GM18507 (cell line): ENCODE measurements around the gene IKZF4.
"Not testable (repeated sequence)": the region's sequence is repeated elsewhere in the genome, so short reads cannot be mapped to it uniquely, and the experiment has no call there.

Source experiments
- DNase-seq: peaks from one replicate; pipeline ENCODE4 v3.0.0; 2011; ENCODE audit warnings: low read depth; ENCODE audit not compliant: insufficient read length; ENCODE audit errors: extremely low spot score
- FAIRE-seq: peaks from 2 replicates; lab custom pipeline; 2011; peaks lifted over from hg19 to GRCh38; lab: Jason Lieb, UNC

Gene IKZF4

GRCh38 chr12:56031987-56032386, 11.1 kb downstream of the IKZF4 start:
- DNase-seq (no peak), FAIRE-seq (no peak)

- DNase-seq (no peak), FAIRE-seq (no peak)
Measured at GRCh38 chr12:56034586-56035332, 13.9 kb downstream of the IKZF4 start.

- no peak for DNase-seq
- FAIRE-seq: no peak
Measured at GRCh38 chr12:56037161-56037560, 16.3 kb downstream of the IKZF4 start.

GRCh38 chr12:56038022-56038655, 17.3 kb downstream of the IKZF4 start:
- FAIRE-seq (no peak), DNase-seq (no peak)

- no peak for DNase-seq
- no peak for FAIRE-seq
Measured at GRCh38 chr12:56040151-56040550, 19.3 kb downstream of the IKZF4 start.

- DNase-seq (no peak), FAIRE-seq (no peak)
Measured at GRCh38 chr12:56040963-56041551, 20.2 kb downstream of the IKZF4 start.

GRCh38 chr12:56041552-56042429, 20.9 kb downstream of the IKZF4 start, which contains the start of gene RPS26:
RPS26 (plus strand) TSS chr12:56041918; CDS start chr12:56042167, 249 bp downstream.
- DNase-seq: peak; percentile 72
- FAIRE-seq: peak; percentile 98

- not testable (repeated sequence) for DNase-seq, FAIRE-seq
Measured at GRCh38 chr12:56042430-56042813, 21.6 kb downstream of the IKZF4 start.

GRCh38 chr12:56042843-56043242, 22.0 kb downstream of the IKZF4 start:
- no peak for FAIRE-seq
- no peak for DNase-seq

GRCh38 chr12:56046027-56046780, 25.4 kb downstream of the IKZF4 start:
- DNase-seq (no peak), FAIRE-seq (no peak)

- no peak for FAIRE-seq
- no peak for DNase-seq
Measured at GRCh38 chr12:56053407-56053893, 32.6 kb downstream of the IKZF4 start.

- not testable (repeated sequence) for FAIRE-seq, DNase-seq
Measured at GRCh38 chr12:56059964-56060363, 39.1 kb downstream of the IKZF4 start.

- FAIRE-seq: no peak
- DNase-seq: no peak
Measured at GRCh38 chr12:56061982-56062381, 41.1 kb downstream of the IKZF4 start.

- DNase-seq: no peak
- FAIRE-seq: no peak
Measured at GRCh38 chr12:56062996-56063395, 42.2 kb downstream of the IKZF4 start.

GRCh38 chr12:56071648-56072047, 50.8 kb downstream of the IKZF4 start:
- FAIRE-seq (no peak), DNase-seq (no peak)

- DNase-seq: no peak
- no peak for FAIRE-seq
Measured at GRCh38 chr12:56074396-56074795, 53.6 kb downstream of the IKZF4 start.

GRCh38 chr12:56077966-56078365, 57.1 kb downstream of the IKZF4 start:
- not testable (repeated sequence) for FAIRE-seq, DNase-seq

GRCh38 chr12:56078427-56078826, 57.6 kb downstream of the IKZF4 start:
- FAIRE-seq (no peak), DNase-seq (no peak)
